Measurements from ENCODE around the gene MBTD1.

DNA sequence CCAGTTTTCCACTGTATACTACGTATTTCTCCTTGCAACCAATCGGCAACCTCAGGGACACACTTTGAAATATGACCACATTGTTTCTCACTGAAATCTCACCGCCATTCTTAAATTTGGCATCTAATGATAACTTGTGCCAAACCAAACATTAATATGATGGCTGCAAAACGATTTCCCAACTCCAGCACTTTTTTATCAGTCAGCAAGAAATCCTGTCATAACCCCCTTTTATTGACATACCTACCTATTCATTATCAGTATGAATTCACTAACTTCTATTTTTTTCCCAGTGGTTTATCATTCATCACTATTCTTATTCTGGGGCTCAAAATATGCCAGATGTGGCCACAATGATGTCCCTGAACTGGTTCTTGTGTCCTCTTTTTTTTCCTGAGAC lies 15.8 kb downstream of the MBTD1 start:
- TF ChIP-seq CBX5 (IDR thresholded peaks at IDR 0.05; ENCODE audit: borderline replicate concordance, low read depth) (no peak), SMC3 (conservative IDR thresholded peaks at IDR 0.05; ENCODE audit: insufficient read depth, low read depth, low read length) (no peak), TAF9B (IDR thresholded peaks at IDR 0.05; ENCODE audit: partially characterized antibody) (no peak), JUND (IDR thresholded peaks at IDR 0.05; ENCODE audit: borderline replicate concordance, low read depth, low read length) (no peak), JUND (tag; IDR thresholded peaks at IDR 0.05; ENCODE audit: borderline replicate concordance, low read depth, low read length) (no peak), CBX1 (IDR thresholded peaks at IDR 0.05; ENCODE audit: low read depth) (no peak), NFRKB (IDR thresholded peaks at IDR 0.05; ENCODE audit: low read depth) (no peak), SAP30 (IDR thresholded peaks at IDR 0.05; ENCODE audit: borderline replicate concordance, insufficient read depth, low read depth, low read length, poor library complexity, severe bottlenecking) (no peak), TARDBP (IDR thresholded peaks at IDR 0.05) (no peak), ZFP1 (CRISPR knock-in tag; IDR thresholded peaks at IDR 0.05) (no peak)
